Smooth muscle cell (in vitro differentiated cells): ENCODE results near the gene PHC2. TPM values are rescaled to one million over a fixed set of nuclear protein-coding genes. Genes with fewer than 3 reads are reported as not detected.
A peak's percentile ranks its signal among the peaks of the same experiment; 100 is the strongest.

ENCODE experiments used
- DNase-seq: peaks from one replicate; lab custom pipeline; 2025; ENCODE audit not compliant: unreplicated experiment; lab: John Stamatoyannopoulos, UW
- H2AFZ ChIP-seq: fragments of 200-600 bp; sonication (generic); 2 replicates; pipeline ENCODE4 v1.6.0; 2016; ENCODE audit warnings: antibody characterized with exemption, low read depth, mild to moderate bottlenecking
- H3F3A ChIP-seq: fragments of 200-600 bp; sonication (generic); 2 replicates; pipeline ENCODE4 v1.6.0; 2017; ENCODE audit warnings: antibody characterized with exemption, low read depth
- H3K27ac ChIP-seq: fragments of 200-600 bp; sonication (generic); 2 replicates; pipeline ENCODE4 v1.5.1; 2016; ENCODE audit warnings: low read depth, mild to moderate bottlenecking
- H3K27me3 ChIP-seq: fragments of 200-600 bp; sonication (generic); 2 replicates; pipeline ENCODE4 v1.6.1; 2016; ENCODE audit warnings: low read depth, mild to moderate bottlenecking
- H3K36me3 ChIP-seq: fragments of 200-600 bp; sonication (generic); 2 replicates; pipeline ENCODE4 v1.5.1; 2016; ENCODE audit warnings: low read depth
- H3K4me1 ChIP-seq: fragments of 200-600 bp; sonication (generic); 2 replicates; pipeline ENCODE4 v1.5.1; 2016; ENCODE audit warnings: low read depth
- H3K4me2 ChIP-seq: fragments of 200-600 bp; sonication (generic); 2 replicates; pipeline ENCODE4 v1.6.0; 2016; ENCODE audit warnings: mild to moderate bottlenecking
- H3K4me3 ChIP-seq: fragments of 200-600 bp; sonication (generic); 2 replicates; pipeline ENCODE4 v1.5.1; 2016; ENCODE audit warnings: mild to moderate bottlenecking
- H3K79me2 ChIP-seq: fragments of 200-600 bp; sonication (generic); 2 replicates; pipeline ENCODE4 v1.6.0; 2016; ENCODE audit warnings: low read depth, mild to moderate bottlenecking
- H3K9ac ChIP-seq: fragments of 200-600 bp; sonication (generic); 2 replicates; pipeline ENCODE4 v1.6.0; 2016; ENCODE audit warnings: low read depth
- H3K9me3 ChIP-seq: fragments of 200-600 bp; sonication (generic); replicated peaks from 2 replicates; pipeline ENCODE4 v1.5.1; 2016; ENCODE audit warnings: low read depth
- H4K20me1 ChIP-seq: fragments of 200-600 bp; sonication (generic); 2 replicates; pipeline ENCODE4 v1.6.0; 2016; ENCODE audit warnings: low read depth
- WGBS: methylation state at CpG from one replicate; pipeline ENCODE4 v1.1.7; 2016; ENCODE audit warnings: low lambda C conversion rate; 5-methylcytosine and 5-hydroxymethylcytosine counted together
- polyA plus RNA-seq: library from polyadenylated mRNA; unstranded; fragments of >200 nt; fragmentation: Nextera tagmentation; extraction: Ambion mirVana; gene quantifications from 2 replicates; pipeline ENCODE4 v1.2.1, GENCODE V29; 2016
- total RNA-seq: library from RNA; depleted of rRNA; stranded (reverse); fragments of >200 nt; gene quantifications from 2 replicates; pipeline ENCODE4 v1.2.3, GENCODE V29; 2014
- TF ChIP-seq, protein P1 (sequence below): fragments of 200-600 bp; sonication (generic); IDR thresholded peaks from 2 replicates; pipeline ENCODE4 v1.5.1; 2017; ENCODE audit warnings: borderline replicate concordance, mild to moderate bottlenecking, antibody characterized with exemption; ENCODE audit not compliant: insufficient read depth, poor library complexity, severe bottlenecking

PHC2 gene
- total and polyA plus RNA-seq, 2 experiments from 2014 or later, result 42.4 to 109 TPM

GRCh38 chr1:33350611-33351280 is 80.1 kb downstream of the PHC2 start:
- H3F3A ChIP-seq, result peaks cover 8% of the 10 kb centered on the region
- WGBS, result 57% methylated on average over 6 of the region's 6 CpGs
- peaks cover 29% of the 10 kb centered on the region for H4K20me1 ChIP-seq
- peak overlapping the region; percentile 94 for H3K4me2 ChIP-seq
- H3K9ac ChIP-seq, result no peak overlapping the region
- no peak overlapping the region for H3K27ac ChIP-seq
- H3K4me3 ChIP-seq, result peak overlapping the region; percentile 68
- DNase-seq, result no peak
- peaks cover 44% of the 10 kb centered on the region for H3K4me1 ChIP-seq
- H2AFZ ChIP-seq, result peak overlapping the region; percentile 93
- no peaks in the 10 kb centered on the region for H3K9me3 ChIP-seq
- H3K27me3 ChIP-seq, result no peaks in the 10 kb centered on the region
- TF ChIP-seq, protein P1, sequence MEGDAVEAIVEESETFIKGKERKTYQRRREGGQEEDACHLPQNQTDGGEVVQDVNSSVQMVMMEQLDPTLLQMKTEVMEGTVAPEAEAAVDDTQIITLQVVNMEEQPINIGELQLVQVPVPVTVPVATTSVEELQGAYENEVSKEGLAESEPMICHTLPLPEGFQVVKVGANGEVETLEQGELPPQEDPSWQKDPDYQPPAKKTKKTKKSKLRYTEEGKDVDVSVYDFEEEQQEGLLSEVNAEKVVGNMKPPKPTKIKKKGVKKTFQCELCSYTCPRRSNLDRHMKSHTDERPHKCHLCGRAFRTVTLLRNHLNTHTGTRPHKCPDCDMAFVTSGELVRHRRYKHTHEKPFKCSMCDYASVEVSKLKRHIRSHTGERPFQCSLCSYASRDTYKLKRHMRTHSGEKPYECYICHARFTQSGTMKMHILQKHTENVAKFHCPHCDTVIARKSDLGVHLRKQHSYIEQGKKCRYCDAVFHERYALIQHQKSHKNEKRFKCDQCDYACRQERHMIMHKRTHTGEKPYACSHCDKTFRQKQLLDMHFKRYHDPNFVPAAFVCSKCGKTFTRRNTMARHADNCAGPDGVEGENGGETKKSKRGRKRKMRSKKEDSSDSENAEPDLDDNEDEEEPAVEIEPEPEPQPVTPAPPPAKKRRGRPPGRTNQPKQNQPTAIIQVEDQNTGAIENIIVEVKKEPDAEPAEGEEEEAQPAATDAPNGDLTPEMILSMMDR, result no peak
- H3K79me2 ChIP-seq, result peaks cover 38% of the 10 kb centered on the region
- no peaks in the 10 kb centered on the region for H3K36me3 ChIP-seq

DNA sequence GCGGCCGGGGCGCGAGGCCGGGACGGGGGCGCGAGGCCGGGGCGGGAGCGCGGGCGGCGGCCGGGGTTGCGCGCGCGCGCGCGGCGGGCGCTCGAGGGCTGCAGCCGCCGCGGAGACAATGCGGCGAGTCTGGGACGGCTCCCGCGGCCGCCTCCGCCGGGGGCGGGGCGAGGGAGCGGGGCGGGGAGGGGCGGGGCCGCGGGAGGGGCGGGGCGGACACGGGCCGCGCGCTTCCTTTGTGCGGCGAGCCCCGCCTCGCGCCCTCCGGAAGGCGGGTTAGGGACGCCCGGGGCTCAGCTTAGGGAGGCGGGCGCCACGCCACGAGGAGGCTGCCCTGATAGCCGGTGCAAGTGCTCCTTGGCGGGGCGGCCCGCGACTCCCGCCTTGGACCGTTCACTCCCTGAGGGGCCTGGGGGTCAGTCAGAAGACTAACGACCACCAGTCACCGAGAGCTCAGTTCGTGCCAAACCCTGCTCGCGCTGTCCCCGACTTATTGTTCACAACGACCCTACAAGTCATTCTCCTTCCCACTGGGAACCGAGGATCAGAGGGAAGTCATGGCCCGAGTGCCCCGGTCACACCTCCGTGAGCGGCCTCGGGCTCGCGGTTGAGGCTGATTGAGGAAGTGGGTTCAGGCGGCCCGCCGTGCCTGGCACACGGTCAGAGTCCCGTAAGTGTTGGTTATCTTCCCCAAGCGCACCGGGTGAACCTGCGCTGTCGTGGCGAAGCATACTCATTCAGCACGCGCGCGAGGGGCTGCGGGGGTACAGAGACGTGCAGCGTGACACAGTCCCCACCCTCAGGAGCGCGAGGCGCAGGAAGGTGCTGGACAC is 80.9 kb downstream of the PHC2 start:
- Histone ChIP-seq H3F3A (peaks cover 15% of the 10 kb centered on the region), H3K4me2 (peak overlapping the region; percentile 94), H3K79me2 (peaks cover 45% of the 10 kb centered on the region), H3K27me3 (no peaks in the 10 kb centered on the region), H2AFZ (peak overlapping the region; percentile 93), H4K20me1 (peaks cover 32% of the 10 kb centered on the region), H3K4me3 (peak overlapping the region; percentile 68), H3K4me1 (peaks cover 52% of the 10 kb centered on the region), H3K9me3 (no peaks in the 10 kb centered on the region), H3K36me3 (no peaks in the 10 kb centered on the region), H3K27ac (peak overlapping the region; percentile 57), H3K9ac (peak overlapping the region; percentile 66)
- TF ChIP-seq, protein P1, result no peak
- DNase-seq, result peak; percentile 49
- WGBS, result 1% methylated on average over 52 of the region's 104 CpGs

- peak overlapping the region; percentile 92 for H3K9ac ChIP-seq
- no peak overlapping the region for H2AFZ ChIP-seq
- no peaks in the 10 kb centered on the region for H3K36me3 ChIP-seq
- H3K9me3 ChIP-seq, result no peaks in the 10 kb centered on the region
- H3K27ac ChIP-seq, result peak overlapping the region; percentile 97
- no peak for DNase-seq
- H3K4me3 ChIP-seq, result peak overlapping the region; percentile 87
- TF ChIP-seq, protein P1, result no peak
- WGBS, result 0% methylated on average over 30 of the region's 78 CpGs
- H4K20me1 ChIP-seq, result peaks cover 39% of the 10 kb centered on the region
- H3F3A ChIP-seq, result peaks cover 22% of the 10 kb centered on the region
- H3K4me1 ChIP-seq, result peaks cover 60% of the 10 kb centered on the region
- peak overlapping the region; percentile 91 for H3K4me2 ChIP-seq
- peaks cover 53% of the 10 kb centered on the region for H3K79me2 ChIP-seq
- no peaks in the 10 kb centered on the region for H3K27me3 ChIP-seq
Observed at GRCh38 chr1:33349081-33349759, 81.7 kb downstream of the PHC2 start.
